A204.1 (cell line): ENCODE results near the gene LRP11.
"Not testable (repeated sequence)": the region's sequence is repeated elsewhere in the genome, so short reads cannot be mapped to it uniquely, and the experiment has no call there.

Experiments used
- FAIRE-seq: peaks from 2 replicates; lab custom pipeline; 2012; peaks lifted over from hg19 to GRCh38; lab: Jason Lieb, UNC

Gene LRP11

GRCh38 chr6:149869275-149869892 lies 5.2 kb upstream of the LRP11 start:
- no peak for FAIRE-seq

GRCh38 chr6:149867876-149868640 lies 3.9 kb upstream of the LRP11 start:
- no peak for FAIRE-seq

GRCh38 chr6:149864578-149865535 lies 698 bp upstream of the LRP11 start:
- FAIRE-seq, result peak; percentile 76

- no peak for FAIRE-seq
Measured at GRCh38 chr6:149862922-149863697, 1.0 kb downstream of the LRP11 start.

GRCh38 chr6:149862424-149862738 lies 1.8 kb downstream of the LRP11 start:
- FAIRE-seq, result not testable (repeated sequence)

- no peak for FAIRE-seq
Measured at GRCh38 chr6:149861603-149862423, 2.3 kb downstream of the LRP11 start.

- no peak for FAIRE-seq
Measured at GRCh38 chr6:149860834-149861602, 3.1 kb downstream of the LRP11 start.

- no peak for FAIRE-seq
Measured at GRCh38 chr6:149860513-149860833, 3.7 kb downstream of the LRP11 start.

- no peak for FAIRE-seq
Measured at GRCh38 chr6:149859938-149860337, 4.2 kb downstream of the LRP11 start.

- no peak for FAIRE-seq
Measured at GRCh38 chr6:149859368-149859767, 4.8 kb downstream of the LRP11 start.

GRCh38 chr6:149857541-149857940 lies 6.6 kb downstream of the LRP11 start:
- FAIRE-seq, result no peak

- FAIRE-seq, result no peak
Measured at GRCh38 chr6:149856256-149856994, 7.7 kb downstream of the LRP11 start.

GRCh38 chr6:149855741-149856140 lies 8.4 kb downstream of the LRP11 start:
- FAIRE-seq, result no peak

- FAIRE-seq, result no peak
Measured at GRCh38 chr6:149855040-149855654, 9.0 kb downstream of the LRP11 start.

GRCh38 chr6:149854532-149854931 lies 9.6 kb downstream of the LRP11 start:
- FAIRE-seq, result no peak

GRCh38 chr6:149854017-149854416 lies 10.1 kb downstream of the LRP11 start:
- not testable (repeated sequence) for FAIRE-seq

- FAIRE-seq, result no peak
Measured at GRCh38 chr6:149852881-149853280, 11.3 kb downstream of the LRP11 start.

- FAIRE-seq, result no peak
Measured at GRCh38 chr6:149852180-149852579, 12.0 kb downstream of the LRP11 start.

- no peak for FAIRE-seq
Measured at GRCh38 chr6:149851461-149852110, 12.6 kb downstream of the LRP11 start.
